GM21619 (cell line): ENCODE results near the gene SYTL2.
"Not testable (repeated sequence)": the region's sequence is repeated elsewhere in the genome, so short reads cannot be mapped to it uniquely, and the experiment has no call there.

Source experiments
- ATAC-seq: cut with Tn5 transposase; IDR thresholded peaks from one replicate; pipeline ENCODE4 v1.9.1; 2021; ENCODE audit not compliant: unreplicated experiment

The SYTL2 gene

GRCh38 chr11:85663080-85663752, 147.7 kb downstream of the SYTL2 start:
- no peak for ATAC-seq

DNA sequence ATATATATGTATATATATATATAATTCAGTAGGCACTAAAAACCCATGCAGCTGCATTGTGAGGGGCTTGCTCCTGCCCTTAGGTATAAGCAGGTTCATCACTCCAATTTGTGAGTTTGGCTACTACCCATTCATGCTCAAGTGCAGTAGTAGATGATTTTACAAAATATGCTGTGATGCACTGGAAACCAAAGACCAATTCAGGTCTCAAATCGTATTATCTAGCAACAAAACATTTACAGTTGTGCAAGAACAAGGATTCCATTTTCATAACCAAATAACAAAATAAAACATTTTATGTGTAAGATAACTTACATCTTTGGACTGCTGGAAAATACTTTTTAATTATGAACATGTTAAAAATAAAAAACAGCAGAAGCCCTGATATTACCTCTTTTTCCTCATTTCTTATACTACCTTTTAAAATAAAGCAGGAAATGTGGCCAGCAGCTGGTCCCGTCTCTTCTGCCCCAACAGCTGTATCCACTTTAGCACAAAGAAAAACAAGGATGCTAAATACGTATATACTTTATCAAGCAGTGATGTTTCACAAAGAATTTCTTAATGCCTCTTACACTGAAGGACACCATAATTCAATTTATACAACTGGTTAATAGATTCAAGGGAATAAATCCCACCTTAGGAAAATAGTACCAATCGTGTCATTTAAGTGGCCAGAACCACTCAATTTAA, 148.8 kb downstream of the SYTL2 start:
- no peak for ATAC-seq

- ATAC-seq, result no peak
Observed at GRCh38 chr11:85658180-85658579, 152.8 kb downstream of the SYTL2 start.

- ATAC-seq, result no peak
Observed at GRCh38 chr11:85656777-85657176, 154.2 kb downstream of the SYTL2 start.

GRCh38 chr11:85654343-85654742, 156.6 kb downstream of the SYTL2 start:
- not testable (repeated sequence) for ATAC-seq

DNA sequence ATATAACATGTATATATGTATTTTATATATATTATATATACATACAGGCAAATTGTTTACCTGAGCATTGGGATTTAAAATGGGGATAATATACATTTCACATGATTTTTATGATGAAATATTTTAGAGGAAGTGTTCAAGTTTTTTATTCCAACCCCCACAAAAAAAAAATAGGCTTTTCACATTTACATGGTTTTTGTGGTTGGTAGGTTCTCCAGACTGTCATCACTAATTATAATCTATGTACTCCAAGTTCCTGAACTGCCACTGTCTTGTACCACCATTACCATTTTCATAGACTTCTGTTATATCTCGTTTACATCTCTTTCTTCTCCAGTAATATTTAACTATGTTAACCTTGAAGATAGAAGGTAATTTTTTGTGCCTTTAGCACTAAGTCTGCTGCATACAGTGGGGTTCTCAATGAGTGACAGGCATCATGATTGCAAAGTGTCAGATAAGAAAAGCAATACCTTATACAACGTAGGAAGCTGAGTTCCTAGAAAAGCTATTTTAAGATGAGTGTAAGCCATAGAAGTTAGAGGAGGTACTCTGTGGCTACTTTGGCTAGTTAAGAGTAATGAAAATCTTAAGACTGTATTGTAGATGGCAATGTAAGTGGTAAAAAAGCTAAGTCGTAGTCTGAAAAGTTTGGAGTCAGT, 158.0 kb downstream of the SYTL2 start:
- ATAC-seq, result no peak

DNA sequence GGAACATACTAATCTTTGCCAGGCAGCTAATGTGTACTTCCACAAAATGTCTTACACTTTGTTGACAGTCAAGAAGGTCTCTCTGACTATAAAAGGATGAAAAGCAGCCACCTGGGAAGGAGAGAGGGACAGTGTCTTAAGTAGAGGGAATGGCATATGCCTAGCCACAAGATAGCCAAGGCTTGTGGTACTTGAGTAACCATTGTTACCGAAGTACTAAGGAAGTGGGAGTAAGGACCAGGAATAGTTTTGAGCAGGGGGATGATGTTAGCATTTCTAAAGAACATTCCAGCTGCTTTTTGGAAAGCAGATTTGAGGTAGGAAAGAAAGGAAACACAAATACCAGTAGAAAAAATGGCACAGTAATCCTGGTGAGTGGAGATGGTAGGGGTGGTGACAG, 159.8 kb downstream of the SYTL2 start:
- ATAC-seq, result no peak

GRCh38 chr11:85647604-85648299, 163.2 kb downstream of the SYTL2 start, which contains the start of gene TMEM126A:
TSS of gene TMEM126A (plus strand) at chr11:85647967. CDS start at chr11:85650256, 2,289 bp downstream.
- ATAC-seq, result peak; percentile 99

GRCh38 chr11:85647078-85647477, 163.9 kb downstream of the SYTL2 start:
- ATAC-seq, result no peak
